ENCODE data around the gene SH3RF3.

SH3RF3 gene

GRCh38 chr2:109402980-109403840 is 274.2 kb downstream of the SH3RF3 start:
- no peak for DNase-seq

GRCh38 chr2:109403841-109404201 is 274.8 kb downstream of the SH3RF3 start:
- DNase-seq: no peak

- DNase-seq: no peak
These were observed 275.7 kb downstream of the SH3RF3 start for GRCh38 chr2:109404681-109405080.

DNA sequence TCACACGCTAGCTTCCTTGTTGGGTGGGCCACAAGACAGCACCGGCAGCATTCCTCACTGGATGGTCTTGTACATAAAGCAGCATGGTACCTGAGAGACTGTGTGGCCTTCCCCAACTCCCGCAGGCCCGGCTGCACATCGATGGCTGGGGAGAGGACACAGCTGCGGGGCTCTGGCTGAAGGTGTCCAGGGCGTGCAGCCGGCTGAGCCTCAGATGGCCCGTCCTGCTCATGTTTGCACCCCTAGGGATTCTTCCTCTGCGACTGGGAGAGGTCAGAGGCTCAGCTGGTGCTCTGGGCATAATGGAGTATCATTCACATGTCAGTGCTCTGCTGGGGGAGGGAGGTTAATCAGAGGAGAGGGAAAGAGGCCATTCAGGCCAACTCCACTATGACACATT is 276.9 kb downstream of the SH3RF3 start:
- no peak for DNase-seq

DNA sequence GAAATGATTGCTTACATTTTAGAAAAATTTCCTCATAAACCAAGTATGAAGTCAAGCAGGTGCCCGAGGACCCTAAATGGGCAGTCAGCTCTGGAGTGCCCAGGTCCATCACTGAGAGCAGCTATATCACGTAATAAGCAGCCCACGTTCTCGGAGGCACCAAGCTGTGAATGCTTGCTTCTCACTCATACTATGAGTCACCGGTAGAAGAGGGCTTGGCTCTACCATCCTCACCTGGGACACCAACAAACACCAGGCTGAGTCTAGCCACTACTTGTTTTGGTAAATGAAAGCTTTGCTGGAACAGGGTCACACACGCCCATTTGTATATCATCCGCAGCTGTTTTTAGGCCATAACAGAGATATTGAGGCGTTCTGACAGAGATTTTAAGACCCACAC is 277.3 kb downstream of the SH3RF3 start:
- DNase-seq: no peak

DNA sequence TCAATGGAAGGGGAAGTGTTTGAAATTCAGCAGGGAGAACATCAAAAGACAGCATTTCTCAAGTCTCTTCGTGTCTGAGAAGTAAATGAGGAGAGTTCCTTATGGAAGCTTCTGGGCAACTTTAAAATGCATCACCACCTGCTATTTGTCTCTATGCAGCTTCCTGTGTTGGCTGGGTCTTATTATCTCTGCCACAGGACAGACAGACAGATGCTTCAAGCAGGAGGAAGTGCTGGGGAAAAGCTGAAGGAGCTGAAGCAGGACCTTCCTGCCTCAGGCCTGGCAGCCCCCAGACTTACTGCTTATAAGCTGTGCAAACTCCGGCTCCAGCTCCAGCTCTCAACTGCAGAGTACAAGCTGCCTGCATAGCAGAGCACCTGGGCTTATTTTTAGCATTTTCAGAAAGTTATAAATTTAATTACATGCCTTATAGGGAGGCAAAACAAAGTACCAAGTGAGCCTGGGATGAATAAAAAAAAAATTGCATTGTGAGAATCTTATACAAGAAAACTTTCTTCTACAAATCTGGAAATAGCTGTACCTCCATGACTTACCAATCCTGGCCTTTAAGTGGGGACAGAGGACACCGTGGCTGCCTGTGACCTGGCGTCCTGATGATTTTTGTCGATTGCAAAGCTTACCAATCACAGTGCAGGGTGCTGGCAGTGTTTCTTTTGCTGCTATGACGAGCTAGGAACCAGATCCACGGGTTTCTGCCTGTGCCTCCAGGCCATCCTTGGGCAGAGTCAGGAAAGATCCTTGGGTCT is 278.5 kb downstream of the SH3RF3 start:
- no peak for DNase-seq

DNA sequence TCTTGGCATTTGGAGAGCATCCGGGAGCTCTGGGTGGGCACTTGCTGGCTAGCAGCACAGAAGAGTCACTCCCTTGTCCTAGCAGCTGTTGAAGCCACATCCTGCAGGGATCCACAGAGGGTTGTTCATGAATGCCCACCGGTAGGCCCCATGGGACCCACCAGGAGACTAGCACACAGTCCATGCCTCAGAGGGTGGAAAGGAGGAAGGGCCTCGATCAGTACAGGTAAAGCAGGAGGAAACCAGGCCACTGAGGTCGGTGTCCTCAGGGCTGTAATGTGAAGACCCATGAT is 279.0 kb downstream of the SH3RF3 start:
- DNase-seq: no peak

GRCh38 chr2:109409321-109410038 is 280.5 kb downstream of the SH3RF3 start:
- DNase-seq: no peak

DNA sequence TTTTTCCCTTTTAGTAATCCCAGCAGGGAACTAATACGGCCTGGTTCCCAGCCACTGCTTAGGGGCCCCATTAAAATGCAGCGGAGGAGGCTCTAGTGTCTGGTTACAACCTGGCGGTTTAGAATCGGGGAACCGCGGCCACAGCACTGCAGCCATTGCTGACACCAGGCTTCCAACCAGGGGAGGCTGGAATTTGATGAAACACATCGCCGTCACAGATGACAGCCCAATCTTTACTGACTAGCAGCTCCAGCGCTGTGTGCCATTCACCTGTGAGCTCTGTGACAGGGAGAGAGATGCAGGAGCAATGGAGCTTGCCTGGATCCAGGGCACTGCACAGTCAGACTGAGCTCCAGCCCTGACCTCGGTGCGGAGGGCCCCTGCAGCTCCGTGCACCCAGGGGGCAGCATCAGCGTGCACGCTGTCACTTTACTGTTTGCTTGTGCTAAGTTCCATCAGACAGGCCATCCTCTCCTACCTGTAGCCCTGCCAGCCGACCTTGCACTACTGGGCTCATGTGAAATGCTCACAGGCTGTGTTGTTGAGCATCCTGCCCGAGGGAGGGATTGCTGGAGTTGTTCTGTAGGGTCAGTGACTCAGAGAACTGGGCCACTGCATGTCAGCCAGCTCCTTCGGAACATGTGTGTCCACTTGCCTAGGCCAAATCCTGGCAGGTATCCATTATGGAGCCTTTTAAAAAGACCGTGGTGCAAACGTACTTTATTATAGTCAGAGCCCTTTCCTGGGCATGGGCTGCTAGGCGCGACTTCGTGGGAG is 281.2 kb downstream of the SH3RF3 start:
- no peak for DNase-seq

- no peak for DNase-seq
These were observed 282.8 kb downstream of the SH3RF3 start for GRCh38 chr2:109411640-109412325.

GRCh38 chr2:109415581-109416013 is 286.6 kb downstream of the SH3RF3 start:
- no peak for DNase-seq

DNA sequence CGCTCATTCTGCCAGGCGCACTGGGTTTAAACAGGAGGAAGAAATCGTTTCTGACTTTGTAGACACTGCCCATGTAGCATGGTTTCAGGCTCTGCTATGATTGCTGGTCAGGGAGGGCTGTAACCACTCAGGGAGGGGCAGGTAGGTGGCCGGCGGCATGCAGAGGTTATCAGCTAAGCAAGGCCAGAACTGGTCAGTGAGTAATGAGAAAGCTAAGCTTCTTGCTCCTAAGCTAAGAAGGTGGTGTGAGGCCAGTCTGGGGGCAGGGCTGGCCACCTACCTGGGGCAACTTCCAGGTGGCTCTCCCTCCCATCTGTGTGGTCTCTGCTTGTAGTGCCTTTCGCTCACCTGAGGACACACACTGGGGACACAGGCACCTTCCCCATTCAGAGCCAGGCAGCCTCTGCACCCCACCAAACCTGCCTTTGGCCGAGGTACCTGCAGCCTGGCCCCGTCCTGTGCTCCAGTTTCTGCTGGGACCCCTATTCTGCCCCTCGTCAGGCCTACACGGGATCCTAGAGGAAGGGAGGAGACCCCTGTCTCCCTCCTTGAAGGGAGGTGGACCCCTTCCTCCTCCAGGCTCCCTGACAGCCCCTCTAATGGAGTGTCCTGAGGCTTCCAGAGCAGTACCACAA is 288.8 kb downstream of the SH3RF3 start:
- DNase-seq: no peak

DNA sequence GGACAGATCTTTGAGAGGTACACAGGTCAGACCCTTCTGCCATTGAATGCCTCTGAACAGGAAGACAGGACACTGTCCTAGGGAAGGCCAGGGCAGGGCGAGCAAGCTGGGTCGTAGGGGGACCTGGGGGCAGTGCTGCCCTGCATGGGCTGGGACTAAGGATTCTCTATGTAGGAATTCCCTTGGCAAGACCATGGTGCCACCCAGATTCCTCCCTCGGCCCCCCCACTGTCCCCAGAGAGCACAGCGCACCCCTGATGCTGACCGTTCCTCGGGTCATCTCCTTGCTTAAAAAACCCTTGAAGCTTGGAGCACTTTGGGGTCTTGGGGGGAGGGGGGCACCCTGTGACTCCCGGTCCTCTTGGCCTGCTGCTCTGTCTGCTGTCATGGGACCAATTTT is 289.7 kb downstream of the SH3RF3 start:
- DNase-seq: no peak

DNA sequence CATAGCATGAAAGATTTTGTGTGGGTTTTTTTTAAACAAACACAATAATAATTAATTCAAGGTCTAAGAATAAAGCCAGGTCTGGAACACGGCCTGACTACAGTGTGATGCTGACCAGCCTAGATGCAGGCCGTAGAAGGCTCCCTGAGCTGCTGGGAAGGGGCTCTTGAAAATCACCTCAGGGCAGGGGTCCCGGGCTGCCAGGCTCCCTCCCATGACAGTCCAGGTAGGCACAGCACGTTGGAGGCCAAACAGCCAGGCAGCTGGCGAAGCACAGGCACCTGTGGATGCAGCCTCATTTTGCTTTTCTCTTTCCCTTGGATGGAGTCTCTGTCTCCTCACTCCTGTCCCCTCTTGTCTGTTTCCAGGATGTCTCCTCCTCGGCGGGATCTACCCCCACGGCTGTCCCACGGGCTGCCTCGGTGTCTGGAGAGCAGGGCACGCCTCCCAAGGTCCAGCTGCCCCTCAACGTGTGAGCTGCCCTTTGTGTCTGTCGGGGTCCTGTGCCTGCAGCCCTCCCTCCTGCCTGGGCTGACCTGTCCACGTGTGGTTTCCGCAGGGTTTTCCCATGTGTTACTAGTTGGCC is 290.3 kb downstream of the SH3RF3 start:
- DNase-seq: no peak

GRCh38 chr2:109419960-109420370 is 291.0 kb downstream of the SH3RF3 start:
- DNase-seq: no peak

DNA sequence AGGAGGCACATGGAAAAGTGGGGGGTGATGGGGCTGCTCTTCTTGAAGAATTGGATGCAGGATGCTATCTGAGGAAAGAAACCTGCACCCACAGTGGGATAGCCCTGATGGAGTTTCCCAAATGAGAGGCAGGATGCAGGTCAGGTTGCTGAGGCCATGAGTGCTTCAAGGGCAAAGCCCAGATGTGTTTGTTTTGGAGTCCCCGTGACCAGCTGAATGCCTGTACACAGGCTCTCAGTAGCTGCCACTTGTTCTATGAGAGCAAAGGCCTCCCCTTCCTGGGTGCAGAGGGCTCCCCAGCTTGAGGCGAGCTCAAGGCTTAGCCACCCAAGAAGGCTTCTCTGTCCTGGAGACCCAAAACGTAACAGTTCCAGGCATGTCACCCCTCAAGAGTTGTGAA is 292.1 kb downstream of the SH3RF3 start:
- no peak for DNase-seq

- DNase-seq: no peak
These were observed 292.6 kb downstream of the SH3RF3 start for GRCh38 chr2:109421642-109422041.

DNA sequence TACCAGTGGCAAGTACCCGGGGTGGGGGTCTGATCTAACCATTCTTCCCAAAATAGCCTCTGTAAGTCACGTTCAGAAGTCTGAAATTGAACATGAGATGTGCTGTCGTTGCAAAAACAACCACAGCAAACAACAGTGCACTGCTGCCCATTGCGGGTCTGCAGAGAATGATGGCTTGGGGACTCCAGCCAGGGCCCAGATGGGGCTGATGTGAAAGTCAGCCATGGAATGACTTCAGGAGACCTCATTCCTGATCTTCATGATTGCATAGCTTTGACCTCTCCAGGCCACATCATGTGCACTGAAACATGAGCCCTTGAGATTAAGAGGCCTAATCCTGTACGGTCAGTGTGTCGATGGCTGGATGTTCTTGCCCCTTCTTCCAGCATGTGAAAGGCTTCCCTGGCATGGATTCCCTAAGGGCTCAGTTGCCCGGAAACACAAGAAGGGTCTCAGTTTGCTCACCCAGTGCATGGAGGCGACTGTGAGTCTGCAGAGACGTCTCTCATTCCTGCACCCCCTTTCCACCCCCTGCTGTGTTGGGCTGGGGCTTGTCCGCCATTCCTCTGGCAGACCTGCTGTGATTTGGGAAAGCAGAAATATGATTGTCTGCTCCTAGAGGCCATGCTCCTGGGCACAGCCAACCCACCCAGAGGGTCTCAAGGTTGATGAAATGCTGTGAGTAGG is 293.2 kb downstream of the SH3RF3 start:
- DNase-seq: no peak

DNA sequence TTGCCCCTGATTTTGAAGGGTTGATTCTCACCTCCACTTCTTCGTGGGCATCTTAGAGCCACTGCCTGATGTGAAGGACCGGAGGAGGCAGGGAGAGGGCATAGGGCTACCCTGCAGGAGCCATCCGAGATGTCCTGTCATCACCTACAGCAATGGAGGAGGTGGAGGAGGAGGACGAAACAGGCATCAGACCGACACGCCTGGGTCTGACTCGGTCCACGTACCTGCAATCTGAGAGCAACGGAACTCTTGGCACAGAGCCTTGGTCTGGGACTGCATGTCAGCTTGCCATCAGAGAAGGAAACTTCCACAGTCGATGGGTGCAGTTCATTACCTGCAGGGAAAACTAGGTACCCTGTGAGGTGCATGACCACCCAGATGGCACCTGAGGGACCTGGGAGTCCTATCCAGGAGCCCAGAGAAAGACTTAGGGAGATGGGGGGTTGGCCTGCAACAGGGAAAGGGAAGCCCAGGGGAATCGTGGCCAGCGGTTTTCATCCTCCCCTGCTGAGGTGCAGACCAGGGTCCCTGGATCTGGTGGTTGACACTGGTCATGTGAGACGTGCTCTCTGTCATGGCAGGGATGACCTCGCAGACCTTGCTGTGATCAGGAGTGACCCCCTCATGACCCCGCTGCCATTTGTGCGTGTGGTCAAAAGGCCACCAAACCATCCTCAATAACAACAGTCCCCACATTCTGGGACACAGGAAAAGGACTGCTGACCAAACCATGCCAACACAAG is 293.9 kb downstream of the SH3RF3 start:
- DNase-seq: no peak

All from NCI-H748 treated with DMSO at 0.1 percent for 48 hours (cell line).